ENCODE measurements around the gene LRRC8C.

LRRC8C gene

GRCh38 chr1:89667691-89668090 is 34.8 kb downstream of the LRRC8C start:
- Histone ChIP-seq H3K36me3 (ENCODE audit: low read length) (no peaks in the 10 kb centered on the region), H3K9ac (ENCODE audit: low read length) (no peak overlapping the region), H4K20me1 (ENCODE audit: low read depth, low read length) (0 out of 2 replicates have a peak, but pooled peaks cover 4% of the 10 kb centered on the region), H3F3A (ENCODE audit: insufficient read depth) (no peaks in the 10 kb centered on the region), H3K4me2 (ENCODE audit: low read depth, low read length, poor library complexity, severe bottlenecking) (no peak overlapping the region), H3K9me2 (replicated peaks; ENCODE audit: insufficient read depth, low read length) (no peaks in the 10 kb centered on the region), H3K27ac (ENCODE audit: low read depth, low read length) (no peak overlapping the region), H3K4me3 (ENCODE audit: insufficient read depth, low read length, poor library complexity, severe bottlenecking) (no peak overlapping the region), H2AFZ (ENCODE audit: low read depth, low read length, severe bottlenecking) (no peak overlapping the region), H3K79me2 (ENCODE audit: insufficient read depth, low read length) (no peaks in the 10 kb centered on the region), H3K27me3 (ENCODE audit: low read length) (no peaks in the 10 kb centered on the region), H3K9me3 (ENCODE audit: insufficient read depth, low read length) (no peaks in the 10 kb centered on the region)
- TF ChIP-seq EZH2phosphoT487 (conservative IDR thresholded peaks at IDR 0.05; ENCODE audit: low read length) (no peak), CTCF (IDR thresholded peaks at IDR 0.05; ENCODE audit: insufficient read depth, low read length, poor library complexity, severe bottlenecking) (no peak)

- Histone ChIP-seq H3K4me3 (ENCODE audit: insufficient read depth, low read length, poor library complexity, severe bottlenecking) (no peak overlapping the region), H3K4me2 (ENCODE audit: low read depth, low read length, poor library complexity, severe bottlenecking) (no peak overlapping the region)
Measured at GRCh38 chr1:89668961-89669360, 36.0 kb downstream of the LRRC8C start.

GRCh38 chr1:89669441-89669840 is 36.5 kb downstream of the LRRC8C start:
- 0 out of 2 replicates have a peak, but pooled peaks cover 4% of the 10 kb centered on the region for H4K20me1 ChIP-seq (ENCODE audit: low read depth, low read length)

More at GRCh38 chr1:89668961-89669360, 36.0 kb downstream of the LRRC8C start:
- 0 out of 2 replicates have a peak, but pooled peaks cover 4% of the 10 kb centered on the region for H4K20me1 ChIP-seq (ENCODE audit: low read depth, low read length)
- H2AFZ ChIP-seq (ENCODE audit: low read depth, low read length, severe bottlenecking) = no peak overlapping the region
- no peaks in the 10 kb centered on the region for H3K36me3 ChIP-seq (ENCODE audit: low read length)
- no peaks in the 10 kb centered on the region for H3K79me2 ChIP-seq (ENCODE audit: insufficient read depth, low read length)
- no peaks in the 10 kb centered on the region for H3K9me2 ChIP-seq (replicated peaks; ENCODE audit: insufficient read depth, low read length)
- no peak overlapping the region for H3K9ac ChIP-seq (ENCODE audit: low read length)
- TF ChIP-seq EZH2phosphoT487 (conservative IDR thresholded peaks at IDR 0.05; ENCODE audit: low read length) = no peak
- no peak for TF ChIP-seq CTCF (IDR thresholded peaks at IDR 0.05; ENCODE audit: insufficient read depth, low read length, poor library complexity, severe bottlenecking)
- H3F3A ChIP-seq (ENCODE audit: insufficient read depth) = no peaks in the 10 kb centered on the region
- H3K27me3 ChIP-seq (ENCODE audit: low read length) = no peaks in the 10 kb centered on the region
- H3K27ac ChIP-seq (ENCODE audit: low read depth, low read length) = no peak overlapping the region
- H3K9me3 ChIP-seq (ENCODE audit: insufficient read depth, low read length) = no peaks in the 10 kb centered on the region

More at GRCh38 chr1:89669441-89669840, 36.5 kb downstream of the LRRC8C start:
- Histone ChIP-seq H3K9ac (ENCODE audit: low read length) (no peak overlapping the region), H3K9me3 (ENCODE audit: insufficient read depth, low read length) (no peaks in the 10 kb centered on the region), H3F3A (ENCODE audit: insufficient read depth) (no peaks in the 10 kb centered on the region), H3K27me3 (ENCODE audit: low read length) (no peaks in the 10 kb centered on the region), H3K4me2 (ENCODE audit: low read depth, low read length, poor library complexity, severe bottlenecking) (peak overlapping the region; percentile 57), H3K27ac (ENCODE audit: low read depth, low read length) (no peak overlapping the region), H3K79me2 (ENCODE audit: insufficient read depth, low read length) (no peaks in the 10 kb centered on the region), H3K4me3 (ENCODE audit: insufficient read depth, low read length, poor library complexity, severe bottlenecking) (no peak overlapping the region), H2AFZ (ENCODE audit: low read depth, low read length, severe bottlenecking) (no peak overlapping the region), H3K36me3 (ENCODE audit: low read length) (no peaks in the 10 kb centered on the region), H3K9me2 (replicated peaks; ENCODE audit: insufficient read depth, low read length) (no peaks in the 10 kb centered on the region)
- no peak for TF ChIP-seq EZH2phosphoT487 (conservative IDR thresholded peaks at IDR 0.05; ENCODE audit: low read length)
- TF ChIP-seq CTCF (IDR thresholded peaks at IDR 0.05; ENCODE audit: insufficient read depth, low read length, poor library complexity, severe bottlenecking) = no peak
